Gastroesophageal sphincter (tissue), 4 donors: Measurements from ENCODE around the gene CD48. TPM values are rescaled to one million over a fixed set of nuclear protein-coding genes. Genes with fewer than 3 reads are reported as not detected.

Experiments
- ATAC-seq: fragments of 150-250 bp; one replicate; pipeline ENCODE4 v1.9.1; 2016; ENCODE audit warnings: mild to moderate bottlenecking, moderate library complexity
- H3K27ac ChIP-seq, 4 donors: fragments of 200-600 bp; sonication (generic) in 3 of 4; 1 replicate in 3 of 4; 2 replicates in 1 of 4; pipeline ENCODE4 v1.5.1; 2016 to 2019
- H3K27me3 ChIP-seq: fragments of 200-600 bp; sonication (generic); one replicate; pipeline ENCODE4 v1.5.1; 2019
- H3K36me3 ChIP-seq, 2 donors: fragments of 200-600 bp; sonication (generic); one replicate each; pipeline ENCODE4 v1.5.1; 2019; ENCODE audit warnings: control low read depth in 1 of 2
- H3K4me1 ChIP-seq, 3 donors: fragments of 200-600 bp; sonication (generic); 1 replicate in 2 of 3; 2 replicates in 1 of 3; pipeline ENCODE4 v1.5.1; 2016 to 2019; ENCODE audit warnings: control low read depth in 2 of 3
- H3K4me3 ChIP-seq, 2 donors: fragments of 200-600 bp; sonication (generic); one replicate each; pipeline ENCODE4 v1.5.1; 2019; ENCODE audit warnings: mild to moderate bottlenecking in 1 of 2, moderate library complexity in 1 of 2
- H3K9me3 ChIP-seq, 3 donors: fragments of 200-600 bp; sonication (generic); one replicate each; pipeline ENCODE4 v1.5.1; 2017 to 2019; ENCODE audit warnings: control low read depth in 2 of 3
- EP300 ChIP-seq: sonication (generic); formaldehyde crosslinking; IDR thresholded peaks from one replicate; pipeline ENCODE4 v1.6.1; 2017; ENCODE audit warnings: antibody characterized with exemption, mild to moderate bottlenecking
- POLR2A ChIP-seq, 2 donors: fragments of 450-650 bp; IDR thresholded peaks; one replicate each; pipeline ENCODE4 v1.6.1; 2017; ENCODE audit warnings: antibody characterized with exemption in 2 of 2, mild to moderate bottlenecking in 2 of 2, moderate library complexity in 1 of 2
- POLR2AphosphoS5 ChIP-seq: sonication (generic); formaldehyde crosslinking; IDR thresholded peaks from one replicate; pipeline ENCODE4 v1.6.1; 2017; ENCODE audit warnings: antibody characterized with exemption
- WGBS, 2 donors: methylation state at CpG; one replicate each; pipeline ENCODE4 v1.1.5; 2018; ENCODE audit warnings: low coverage in 1 of 2; 5-methylcytosine and 5-hydroxymethylcytosine counted together
- total RNA-seq, 4 donors: library from RNA; depleted of rRNA; stranded (reverse); fragments of >200 nt; gene quantifications; one replicate each; pipeline ENCODE4 v1.1.0, GENCODE V29; 2016
- TF ChIP-seq, protein P1 (sequence below), 4 experiments: fragments of 200-600 bp in 2 of 4; fragments of 450-650 bp in 2 of 4; sonication (generic) in 1 of 4; IDR thresholded peaks; one replicate each; pipeline ENCODE4 v1.5.1; 2017 to 2019; ENCODE audit warnings: antibody characterized with exemption in 4 of 4, mild to moderate bottlenecking in 2 of 4, moderate library complexity in 2 of 4

Gene CD48
- total RNA-seq, 4 donors from 2014 or later = 2.2 to 8.5 (median 4.5) TPM; not detected in 1

DNA sequence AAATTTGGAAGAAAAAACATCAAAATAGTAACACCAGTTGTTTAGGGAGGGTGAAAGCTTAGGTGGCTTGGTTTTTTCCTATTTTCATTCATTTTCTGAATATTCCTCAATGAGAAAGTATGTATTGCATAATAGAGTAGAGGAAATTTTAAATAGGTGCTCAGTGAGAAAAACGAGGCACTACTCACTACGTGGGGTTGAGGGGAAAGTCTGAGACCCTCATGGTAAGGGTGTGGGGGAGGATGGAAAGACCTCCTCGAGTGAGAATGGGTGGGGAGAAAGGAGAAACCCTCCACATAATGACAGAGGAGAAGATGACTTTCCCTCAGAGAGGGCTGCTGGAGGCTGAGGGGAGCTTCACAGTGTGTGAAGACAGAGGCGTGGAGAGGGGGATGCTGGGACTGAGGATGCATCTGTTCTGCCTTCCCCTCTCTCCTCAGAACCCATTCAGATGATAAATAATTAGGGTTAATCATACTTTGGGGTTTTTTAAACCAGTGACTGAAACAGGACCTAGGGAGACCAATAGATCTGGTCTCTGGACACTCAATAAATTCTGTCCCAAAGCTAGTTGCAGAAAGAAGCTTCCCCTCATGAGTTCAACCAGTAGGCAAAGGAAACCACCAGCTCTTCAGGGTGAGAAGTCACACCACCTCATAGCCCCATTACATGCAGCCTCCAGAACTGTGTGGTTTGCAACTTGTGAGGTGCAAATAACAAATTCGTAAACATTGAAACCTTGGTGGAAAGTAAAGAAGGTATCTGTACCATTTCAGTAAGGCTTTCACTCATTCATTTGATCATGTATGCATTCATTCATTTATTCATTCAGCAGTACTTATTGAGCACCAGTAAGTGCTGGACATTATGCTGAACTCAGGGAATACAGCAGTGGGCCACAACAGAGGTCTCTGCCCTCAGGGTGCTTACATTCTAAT, 44.6 kb upstream of the CD48 start:
- no peak for ATAC-seq
- TF ChIP-seq, protein P1, sequence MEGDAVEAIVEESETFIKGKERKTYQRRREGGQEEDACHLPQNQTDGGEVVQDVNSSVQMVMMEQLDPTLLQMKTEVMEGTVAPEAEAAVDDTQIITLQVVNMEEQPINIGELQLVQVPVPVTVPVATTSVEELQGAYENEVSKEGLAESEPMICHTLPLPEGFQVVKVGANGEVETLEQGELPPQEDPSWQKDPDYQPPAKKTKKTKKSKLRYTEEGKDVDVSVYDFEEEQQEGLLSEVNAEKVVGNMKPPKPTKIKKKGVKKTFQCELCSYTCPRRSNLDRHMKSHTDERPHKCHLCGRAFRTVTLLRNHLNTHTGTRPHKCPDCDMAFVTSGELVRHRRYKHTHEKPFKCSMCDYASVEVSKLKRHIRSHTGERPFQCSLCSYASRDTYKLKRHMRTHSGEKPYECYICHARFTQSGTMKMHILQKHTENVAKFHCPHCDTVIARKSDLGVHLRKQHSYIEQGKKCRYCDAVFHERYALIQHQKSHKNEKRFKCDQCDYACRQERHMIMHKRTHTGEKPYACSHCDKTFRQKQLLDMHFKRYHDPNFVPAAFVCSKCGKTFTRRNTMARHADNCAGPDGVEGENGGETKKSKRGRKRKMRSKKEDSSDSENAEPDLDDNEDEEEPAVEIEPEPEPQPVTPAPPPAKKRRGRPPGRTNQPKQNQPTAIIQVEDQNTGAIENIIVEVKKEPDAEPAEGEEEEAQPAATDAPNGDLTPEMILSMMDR (IDR thresholded peaks at IDR 0.05) = no peak
- TF ChIP-seq POLR2A (IDR thresholded peaks at IDR 0.05) (no peak), POLR2AphosphoS5 (no peak), EP300 (no peak)
- 56 to 67% methylated on average over 5 of the region's 5 CpGs for WGBS, 2 donors

GRCh38 chr1:160755461-160755860, 43.8 kb upstream of the CD48 start:
- WGBS, 2 donors = 90% methylated on average over 1 of the region's 2 CpGs; no CpG with 5 or more reads in 1 of the 2 donors
- no peaks in the 10 kb centered on the region for H3K36me3 ChIP-seq
- no peak for ATAC-seq

More for the DNA sequence above, 44.6 kb upstream of the CD48 start:
- Histone ChIP-seq H3K9me3 (no peaks in the 10 kb centered on the region), H3K36me3 (no peaks in the 10 kb centered on the region), H3K4me1 (no peaks in the 10 kb centered on the region), H3K27ac (no peak overlapping the region), H3K4me3 (no peak overlapping the region), H3K27me3 (no peaks in the 10 kb centered on the region)

DNA sequence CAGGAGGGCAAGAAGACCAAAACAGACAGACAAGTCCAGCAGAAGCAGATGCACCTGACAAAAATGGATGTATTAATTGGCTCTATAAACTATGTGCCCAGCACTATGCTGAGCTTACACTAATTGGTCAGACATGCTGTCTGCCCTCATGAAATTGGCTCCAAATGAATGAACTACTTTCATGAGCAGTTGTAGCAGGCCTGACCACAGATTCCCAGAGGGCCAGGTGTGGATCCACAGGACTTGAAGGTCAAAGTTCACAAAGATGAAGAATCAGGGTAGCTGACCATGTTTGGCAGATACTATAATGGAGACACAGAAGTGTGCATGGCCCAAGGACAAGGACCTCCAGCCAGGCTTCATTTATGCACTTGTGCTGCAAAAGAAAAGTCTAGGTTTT, 42.0 kb upstream of the CD48 start:
- peaks cover 7% of the 10 kb centered on the region for H3K27me3 ChIP-seq
- no peak for ATAC-seq
- no peaks in the 10 kb centered on the region for H3K36me3 ChIP-seq
- H3K4me1 ChIP-seq = no peaks in the 10 kb centered on the region
- TF ChIP-seq EP300 = no peak
- TF ChIP-seq POLR2AphosphoS5 = no peak
- TF ChIP-seq POLR2A (IDR thresholded peaks at IDR 0.05) = no peak
- no peak overlapping the region for H3K27ac ChIP-seq
- no peaks in the 10 kb centered on the region for H3K9me3 ChIP-seq
- H3K4me3 ChIP-seq = no peak overlapping the region

More at GRCh38 chr1:160755461-160755860, 43.8 kb upstream of the CD48 start:
- no peaks in the 10 kb centered on the region for H3K9me3 ChIP-seq
- no peaks in the 10 kb centered on the region for H3K4me1 ChIP-seq
- no peak for TF ChIP-seq POLR2AphosphoS5
- TF ChIP-seq EP300 = no peak
- TF ChIP-seq, protein P1 (IDR thresholded peaks at IDR 0.05) = no peak
- TF ChIP-seq POLR2A (IDR thresholded peaks at IDR 0.05) = no peak
- no peak overlapping the region for H3K4me3 ChIP-seq
- H3K27ac ChIP-seq = no peak overlapping the region
- peaks cover 6% of the 10 kb centered on the region for H3K27me3 ChIP-seq

GRCh38 chr1:160752924-160753323, 41.3 kb upstream of the CD48 start:
- Histone ChIP-seq H3K4me3 (no peak overlapping the region), H3K36me3 (no peaks in the 10 kb centered on the region), H3K27me3 (peaks cover 7% of the 10 kb centered on the region), H3K9me3 (no peaks in the 10 kb centered on the region), H3K4me1 (no peaks in the 10 kb centered on the region), H3K27ac (no peak overlapping the region)
- 32 to 52% methylated on average over 2 to 5 of the region's 5 CpGs for WGBS, 2 donors
- TF ChIP-seq, protein P1 (IDR thresholded peaks at IDR 0.05) = no peak
- no peak for TF ChIP-seq POLR2A (IDR thresholded peaks at IDR 0.05)
- TF ChIP-seq POLR2AphosphoS5 = no peak
- no peak for TF ChIP-seq EP300
- no peak for ATAC-seq

GRCh38 chr1:160752406-160752805, 40.8 kb upstream of the CD48 start:
- Histone ChIP-seq H3K27me3 (peaks cover 7% of the 10 kb centered on the region), H3K9me3 (no peaks in the 10 kb centered on the region), H3K4me1 (no peaks in the 10 kb centered on the region), H3K27ac (no peak overlapping the region), H3K4me3 (no peak overlapping the region), H3K36me3 (no peaks in the 10 kb centered on the region)
- WGBS, 2 donors = 64 to 79% methylated on average over 3 of the region's 3 CpGs
- no peak for ATAC-seq
- TF ChIP-seq POLR2A (IDR thresholded peaks at IDR 0.05) (no peak), EP300 (no peak), POLR2AphosphoS5 (no peak)

GRCh38 chr1:160750608-160751007, 39.0 kb upstream of the CD48 start:
- H3K9me3 ChIP-seq = no peaks in the 10 kb centered on the region
- TF ChIP-seq POLR2AphosphoS5 (no peak), EP300 (no peak), POLR2A (IDR thresholded peaks at IDR 0.05) (no peak)
- TF ChIP-seq, protein P1 (IDR thresholded peaks at IDR 0.05) = no peak
- ATAC-seq = no peak
- no peak overlapping the region for H3K4me3 ChIP-seq
- no peak overlapping the region for H3K27ac ChIP-seq
- no peaks in the 10 kb centered on the region for H3K36me3 ChIP-seq
- no peaks in the 10 kb centered on the region for H3K4me1 ChIP-seq
- 60 to 71% methylated on average over 1 of the region's 2 CpGs for WGBS, 2 donors
- peaks cover 7% of the 10 kb centered on the region for H3K27me3 ChIP-seq
